RWPE1 (cell line): ENCODE results near the gene TMEM203.
A peak's percentile ranks its signal among the peaks of the same experiment; 100 is the strongest.

ENCODE experiments used
- CTCF ChIA-PET: fragments of 350-600 bp; sonication (Branson Sonifier 250); formaldehyde crosslinking; extraction: SDS; loops from one replicate; lab custom pipeline; 2021; lab: Yijun Ruan, JAX
- POLR2A ChIA-PET: fragments of 400-600 bp; formaldehyde crosslinking; extraction: SDS; loops from one replicate; lab custom pipeline; 2020; ENCODE audit warnings: antibody characterized with exemption; ENCODE audit not compliant: low non-redundant PET; lab: Yijun Ruan, JAX
- DNase-seq: peaks from one replicate; pipeline ENCODE4 v3.0.0; 2012; ENCODE audit warnings: low spot score
- H3K27ac ChIP-seq: fragments of 450-650 bp; 2 replicates; pipeline ENCODE4 v1.5.1; 2017
- TF ChIP-seq, protein P1 (sequence below): fragments of 450-650 bp; conservative IDR thresholded peaks from 2 replicates; pipeline ENCODE4 v1.5.1; 2017; ENCODE audit warnings: low read depth, mild to moderate bottlenecking

The TMEM203 gene

GRCh38 chr9:137169896-137170358, 35.5 kb downstream of the TMEM203 start, which contains the start of gene LRRC26:
Gene LRRC26, minus strand, starts transcription at chr9:137170051. Its CDS starts 108 bp downstream, at chr9:137169943.
- TF ChIP-seq, protein P1, sequence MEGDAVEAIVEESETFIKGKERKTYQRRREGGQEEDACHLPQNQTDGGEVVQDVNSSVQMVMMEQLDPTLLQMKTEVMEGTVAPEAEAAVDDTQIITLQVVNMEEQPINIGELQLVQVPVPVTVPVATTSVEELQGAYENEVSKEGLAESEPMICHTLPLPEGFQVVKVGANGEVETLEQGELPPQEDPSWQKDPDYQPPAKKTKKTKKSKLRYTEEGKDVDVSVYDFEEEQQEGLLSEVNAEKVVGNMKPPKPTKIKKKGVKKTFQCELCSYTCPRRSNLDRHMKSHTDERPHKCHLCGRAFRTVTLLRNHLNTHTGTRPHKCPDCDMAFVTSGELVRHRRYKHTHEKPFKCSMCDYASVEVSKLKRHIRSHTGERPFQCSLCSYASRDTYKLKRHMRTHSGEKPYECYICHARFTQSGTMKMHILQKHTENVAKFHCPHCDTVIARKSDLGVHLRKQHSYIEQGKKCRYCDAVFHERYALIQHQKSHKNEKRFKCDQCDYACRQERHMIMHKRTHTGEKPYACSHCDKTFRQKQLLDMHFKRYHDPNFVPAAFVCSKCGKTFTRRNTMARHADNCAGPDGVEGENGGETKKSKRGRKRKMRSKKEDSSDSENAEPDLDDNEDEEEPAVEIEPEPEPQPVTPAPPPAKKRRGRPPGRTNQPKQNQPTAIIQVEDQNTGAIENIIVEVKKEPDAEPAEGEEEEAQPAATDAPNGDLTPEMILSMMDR: no peak
- POLR2A ChIA-PET: interaction anchor here (0.9 to 2.0 kb wide), 2 partner anchors 19 to 41 kb away, joined by 3 to 5 read pairs; no protein-coding TSS in a partner anchor
- H3K27ac ChIP-seq: peak within 1 kb of the TSS; percentile 1; the same call in 1 of the 2 replicates
- no peak for DNase-seq
- CTCF ChIA-PET: interaction anchor here (1.7 kb wide), 1 partner anchor 67 kb away, joined by 9 read pairs; no protein-coding TSS in a partner anchor

DNA sequence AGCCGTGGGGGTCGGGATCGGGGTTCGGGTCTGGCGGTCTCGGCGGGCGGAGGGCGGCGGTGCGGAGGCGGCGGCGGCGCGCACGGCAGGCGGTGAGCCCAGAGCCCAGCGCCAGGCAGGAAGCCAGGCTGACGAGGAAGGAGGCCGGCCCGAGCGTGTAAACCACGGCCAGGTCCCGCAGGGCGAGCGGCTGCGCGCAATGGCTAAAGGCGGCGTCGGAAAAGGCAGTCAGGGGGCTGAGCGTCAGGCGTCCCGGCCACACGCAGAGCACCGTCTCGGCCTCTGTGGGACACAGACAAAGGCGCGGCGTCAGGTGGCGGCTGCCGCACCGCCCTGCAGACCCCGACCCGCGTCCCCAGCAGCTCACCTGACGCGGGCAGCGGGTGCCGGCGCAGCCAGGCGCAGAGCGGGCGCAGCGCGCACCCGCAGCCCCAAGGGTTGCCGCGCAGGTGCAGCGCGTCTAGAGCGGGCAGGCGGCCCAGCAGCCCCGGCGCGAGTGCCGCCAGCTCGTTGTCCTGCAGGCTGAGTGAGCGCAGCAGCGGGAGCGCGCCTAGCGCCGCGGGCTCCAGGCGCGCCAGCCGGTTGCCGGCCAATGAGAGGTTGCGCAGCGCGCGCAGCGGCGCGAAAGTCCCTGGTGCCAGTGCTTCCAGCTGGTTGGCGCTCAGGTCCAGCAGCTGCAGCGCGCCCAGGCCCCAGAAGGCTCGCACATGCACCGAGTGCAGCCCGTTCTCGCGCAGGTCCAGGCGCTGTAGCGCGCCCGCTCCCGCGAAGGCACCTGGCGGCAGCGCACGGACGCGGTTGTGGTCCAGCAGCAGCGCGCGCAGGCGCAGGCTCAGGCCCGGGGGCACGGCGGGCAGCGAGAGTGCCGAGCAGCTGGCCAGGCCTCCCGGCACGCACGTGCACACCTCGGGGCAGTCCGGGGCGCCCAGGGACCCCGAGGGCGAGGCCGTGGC, 36.3 kb downstream of the TMEM203 start:
- TF ChIP-seq, protein P1: no peak
- peak; percentile 81 for DNase-seq
- ChIA-PET CTCF (interaction anchor here (1.4 to 1.7 kb wide), 2 partner anchors 66 to 68 kb away, joined by 3 to 9 read pairs; no protein-coding TSS in a partner anchor), POLR2A (interaction anchor here (1.7 to 2.0 kb wide), 2 partner anchors 19 to 40 kb away, joined by 5 to 6 read pairs; partner anchors contain the start of genes ANAPC2 and SSNA1)
- H3K27ac ChIP-seq: peak overlapping the region; percentile 1; the same call in 1 of the 2 replicates

GRCh38 chr9:137168573-137168903, 36.9 kb downstream of the TMEM203 start:
- ChIA-PET POLR2A (interaction anchor here (1.7 to 2.0 kb wide), 2 partner anchors 20 to 39 kb away, joined by 5 to 6 read pairs; partner anchors contain the start of genes ANAPC2 and SSNA1), CTCF (interaction anchor here (0.7 to 1.7 kb wide), 3 partner anchors 22 to 68 kb away, joined by 3 to 9 read pairs (median 6); no protein-coding TSS in a partner anchor)
- DNase-seq: no peak
- no peak overlapping the region; the same call in 1 of the 2 replicates for H3K27ac ChIP-seq
- TF ChIP-seq, protein P1: no peak

DNA sequence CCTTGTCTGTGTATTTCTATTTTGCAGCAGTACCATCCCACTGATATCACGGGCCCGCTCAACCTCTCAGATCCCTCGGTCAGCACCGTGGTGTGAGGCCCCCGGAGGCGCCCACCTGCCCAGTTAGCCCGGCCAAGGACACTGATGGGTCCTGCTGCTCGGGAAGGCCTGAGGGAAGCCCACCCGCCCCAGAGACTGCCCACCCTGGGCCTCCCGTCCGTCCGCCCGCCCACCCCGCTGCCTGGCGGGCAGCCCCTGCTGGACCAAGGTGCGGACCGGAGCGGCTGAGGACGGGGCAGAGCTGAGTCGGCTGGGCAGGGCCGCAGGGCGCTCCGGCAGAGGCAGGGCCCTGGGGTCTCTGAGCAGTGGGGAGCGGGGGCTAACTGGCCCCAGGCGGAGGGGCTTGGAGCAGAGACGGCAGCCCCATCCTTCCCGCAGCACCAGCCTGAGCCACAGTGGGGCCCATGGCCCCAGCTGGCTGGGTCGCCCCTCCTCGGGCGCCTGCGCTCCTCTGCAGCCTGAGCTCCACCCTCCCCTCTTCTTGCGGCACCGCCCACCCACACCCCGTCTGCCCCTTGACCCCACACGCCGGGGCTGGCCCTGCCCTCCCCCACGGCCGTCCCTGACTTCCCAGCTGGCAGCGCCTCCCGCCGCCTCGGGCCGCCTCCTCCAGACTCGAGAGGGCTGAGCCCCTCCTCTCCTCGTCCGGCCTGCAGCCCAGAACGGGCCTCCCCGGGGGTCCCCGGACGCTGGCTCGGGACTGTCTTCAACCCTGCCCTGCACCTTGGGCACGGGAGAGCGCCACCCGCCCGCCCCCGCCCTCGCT, 37.5 kb downstream of the TMEM203 start:
- DNase-seq: no peak
- CTCF ChIA-PET: interaction anchor here (0.7 to 1.4 kb wide), 2 partner anchors 22 to 67 kb away, joined by 3 to 6 read pairs; no protein-coding TSS in a partner anchor
- POLR2A ChIA-PET: interaction anchor here (1.7 to 2.0 kb wide), 2 partner anchors 21 to 39 kb away, joined by 5 to 6 read pairs; partner anchors contain the start of genes ANAPC2 and SSNA1
- no peak overlapping the region for H3K27ac ChIP-seq
- TF ChIP-seq, protein P1: no peak

DNA sequence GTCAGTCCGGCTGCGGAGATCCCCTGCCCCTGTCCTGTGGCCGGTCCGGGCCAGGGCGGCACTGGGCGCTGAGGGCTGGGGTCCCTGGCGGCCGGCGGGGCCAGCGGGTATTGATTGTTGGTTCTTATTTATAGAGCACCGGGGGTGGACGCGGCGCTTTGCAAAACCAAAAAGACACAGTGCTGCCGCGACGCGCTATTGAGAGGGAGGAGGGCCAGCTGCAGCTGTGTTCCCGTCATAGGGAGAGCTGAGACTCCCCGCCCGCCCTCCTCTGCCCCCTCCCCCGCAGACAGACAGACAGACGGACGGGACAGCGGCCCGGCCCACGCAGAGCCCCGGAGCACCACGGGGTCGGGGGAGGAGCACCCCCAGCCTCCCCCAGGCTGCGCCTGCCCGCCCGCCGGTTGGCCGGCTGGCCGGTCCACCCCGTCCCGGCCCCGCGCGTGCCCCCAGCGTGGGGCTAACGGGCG, 38.1 kb downstream of the TMEM203 start:
- no peak for DNase-seq
- no peak overlapping the region for H3K27ac ChIP-seq
- POLR2A ChIA-PET: interaction anchor here (0.8 kb wide), 1 partner anchor 22 kb away, joined by 6 read pairs; no protein-coding TSS in a partner anchor

More for the DNA sequence above, 38.1 kb downstream of the TMEM203 start:
- CTCF ChIA-PET: no interaction called here
- TF ChIP-seq, protein P1: no peak
